Adipose tissue (tissue), 3 donors: ENCODE data around the gene DDX53. TPM values are rescaled to one million over a fixed set of nuclear protein-coding genes. Genes with fewer than 3 reads are reported as not detected.

ENCODE experiments used
- H3K27ac ChIP-seq: one replicate; pipeline ENCODE4 v1.5.1; 2013; ENCODE audit warnings: low read depth, low read length
- WGBS, 3 donors: extraction: QIAGEN DNeasy Blood & Tissue Kit; methylation state at CpG; one replicate each; pipeline ENCODE4 v1.1.7; 2013; 5-methylcytosine and 5-hydroxymethylcytosine counted together
- polyA plus RNA-seq, 3 donors: library from polyadenylated mRNA; stranded (reverse); fragments of 200-250 nt; gene quantifications; one replicate each; pipeline ENCODE4 v1.2.3, GENCODE V29; 2013
- donor health status: healthy with polysubstance abuse.
- donor health status: Bipolar disorder and iron deficiency.
- donor health status: healthy.

Gene DDX53
- polyA plus RNA-seq, 3 donors: not detected

DNA sequence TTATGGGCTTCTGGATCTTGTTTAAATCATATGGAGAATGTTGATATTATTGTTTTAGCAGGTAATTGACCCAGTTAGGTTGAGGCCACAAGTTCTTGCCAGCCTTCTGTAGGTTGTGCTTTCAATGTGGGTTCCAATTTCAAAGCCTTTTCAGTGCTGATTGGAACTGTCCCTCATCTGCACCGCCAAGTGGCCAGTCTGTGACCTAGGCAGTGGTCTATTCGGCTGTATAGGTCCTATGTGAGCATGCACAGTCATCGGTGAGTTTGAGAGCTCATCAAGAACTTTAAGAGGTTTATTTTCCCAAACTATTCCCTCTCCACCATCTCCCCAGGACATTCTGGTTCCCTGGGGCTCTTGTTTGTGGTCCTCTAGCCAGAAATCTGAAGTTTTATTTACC, 35.7 kb downstream of the DDX53 start:
- 77 to 97% (median 78%) methylated on average over 3 of the region's 3 CpGs for WGBS, 3 donors
- H3K27ac ChIP-seq: no peak overlapping the region

DNA sequence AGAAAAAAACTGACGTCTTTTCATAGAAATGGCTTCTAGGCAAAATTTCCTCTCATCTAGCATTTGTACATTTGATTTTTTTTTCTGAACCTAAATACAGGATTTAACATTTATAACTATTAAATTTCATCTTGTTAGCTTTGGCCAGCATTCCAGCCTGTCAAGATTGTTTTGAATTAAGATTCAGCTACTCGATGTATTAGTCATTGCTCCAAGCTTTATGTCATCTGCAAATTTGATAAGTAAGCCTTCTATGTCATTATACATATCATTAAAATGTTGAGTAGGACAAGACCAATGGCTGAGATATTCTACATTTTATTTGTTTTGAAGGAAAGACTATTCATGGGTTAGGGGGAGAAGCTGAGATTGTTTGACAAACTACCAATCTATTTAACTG, 46.7 kb downstream of the DDX53 start:
- H3K27ac ChIP-seq: no peak overlapping the region
- 68 to 79% (median 75%) methylated on average over 2 of the region's 2 CpGs for WGBS, 3 donors

DNA sequence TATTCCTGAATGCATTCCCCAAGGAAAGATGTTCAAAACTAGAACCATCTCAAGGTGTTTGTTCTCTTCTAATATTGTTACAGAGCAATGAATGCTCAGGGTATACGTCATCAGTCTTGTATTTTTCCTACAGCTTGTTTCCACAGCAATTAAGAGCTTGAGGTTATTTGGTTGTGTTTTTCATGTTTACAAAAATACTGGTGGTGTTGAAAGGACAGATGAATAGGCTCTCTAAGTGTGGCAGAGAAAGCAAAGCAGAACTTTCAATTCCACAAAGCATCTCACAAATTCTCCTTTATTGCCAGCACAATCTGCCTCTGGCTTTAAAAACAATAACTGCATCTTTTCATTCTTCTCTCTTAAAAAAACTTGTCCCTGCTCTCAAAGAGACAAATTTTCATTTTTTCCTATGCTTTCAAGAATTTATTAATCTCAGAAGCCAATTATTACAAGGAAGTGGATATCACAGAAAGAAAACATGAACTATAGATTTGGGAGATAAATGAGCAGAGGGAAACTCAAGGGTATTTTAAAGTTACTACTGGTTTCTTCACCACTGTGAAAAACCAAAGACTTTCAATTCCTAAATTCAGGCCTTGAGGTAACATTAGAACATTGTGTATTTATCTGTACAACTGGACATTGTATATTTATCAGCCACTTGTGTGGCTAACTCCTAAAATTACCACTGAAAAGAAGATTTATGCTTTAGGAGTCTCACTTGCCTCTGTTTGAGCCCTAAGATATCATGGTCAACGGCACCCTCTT, 49.2 kb downstream of the DDX53 start:
- no peak overlapping the region for H3K27ac ChIP-seq
- WGBS, 3 donors: 79 to 87% (median 80%) methylated on average over 2 of the region's 2 CpGs

DNA sequence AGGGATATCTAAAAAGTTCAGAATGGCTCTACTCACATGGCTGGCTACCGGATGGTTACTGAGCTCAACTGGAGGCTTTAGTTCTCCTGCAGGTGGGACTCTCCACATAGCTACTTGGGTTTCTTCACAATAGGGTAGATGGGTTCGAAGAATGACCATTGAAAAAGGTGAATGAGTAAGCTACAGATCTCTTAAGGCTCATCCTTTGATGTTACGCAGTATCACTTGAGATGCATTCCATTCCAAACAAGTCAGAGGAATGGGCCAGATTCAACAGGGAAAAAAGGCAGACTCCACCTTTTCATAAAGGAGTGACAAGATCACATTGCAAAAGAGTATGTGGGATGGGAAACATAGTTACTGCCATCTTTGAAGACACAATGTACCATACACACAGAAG, 52.6 kb downstream of the DDX53 start:
- 78 to 85% (median 82%) methylated on average over 3 of the region's 3 CpGs for WGBS, 3 donors
- H3K27ac ChIP-seq: no peak overlapping the region
